Measurements from ENCODE around the gene PTGS2. TPM values are rescaled to one million over a fixed set of nuclear protein-coding genes. Genes with fewer than 3 reads are reported as not detected.

PTGS2 gene
- total and polyA plus RNA-seq, 2 experiments from 2014 or later: 0.11 to 0.17 TPM

DNA sequence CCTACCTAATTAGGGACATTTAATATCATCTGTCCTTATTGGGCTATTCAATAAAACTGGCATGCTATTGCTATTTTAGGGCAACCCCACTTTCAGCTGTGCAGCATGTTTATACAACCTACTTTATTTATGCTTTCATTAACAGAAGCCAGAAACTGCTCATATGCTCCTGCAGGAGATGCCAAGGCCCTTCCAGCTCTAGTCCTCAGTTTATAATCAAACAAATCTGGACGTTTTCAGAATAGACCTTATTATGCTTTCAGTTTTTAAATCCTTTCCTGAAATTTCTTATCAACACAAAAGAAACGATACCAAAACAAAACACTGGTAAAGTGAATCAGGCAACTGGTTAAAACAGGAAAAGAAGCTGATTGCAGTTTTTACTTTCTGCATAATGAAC, 53.2 kb downstream of the PTGS2 start:
- Histone ChIP-seq H2AFZ (no peak overlapping the region), H3K4me2 (no peak overlapping the region), H4K20me1 (replicated peaks; ENCODE audit: insufficient read depth) (no peaks in the 10 kb centered on the region), H3K27me3 (ENCODE audit: insufficient read depth) (no peaks in the 10 kb centered on the region), H3K79me2 (replicated peaks; ENCODE audit: insufficient read depth) (no peaks in the 10 kb centered on the region), H3K9me2 (ENCODE audit: insufficient read depth) (no peaks in the 10 kb centered on the region), H3K4me3 (no peak overlapping the region), H3K36me3 (ENCODE audit: insufficient read depth) (no peaks in the 10 kb centered on the region), H3F3A (replicated peaks; ENCODE audit: low read depth) (no peaks in the 10 kb centered on the region), H3K27ac (ENCODE audit: low read depth) (no peak overlapping the region), H3K4me1 (ENCODE audit: insufficient read depth) (peaks cover 3% of the 10 kb centered on the region; the same call in 1 of the 2 replicates)
- Mint-ChIP-seq H3K27me3 (ENCODE audit: insufficient read depth, low read depth, poor library complexity) (no peaks in the 10 kb centered on the region), H3K27ac (no peak overlapping the region), H3K4me3 (no peak overlapping the region), H3K9me3 (no peaks in the 10 kb centered on the region), H3K36me3 (ENCODE audit: low read depth) (no peaks in the 10 kb centered on the region), H3K4me1 (peaks cover 3% of the 10 kb centered on the region; the same call in 2 of the 3 replicates)
- TF ChIP-seq POLR2AphosphoS5 (IDR thresholded peaks at IDR 0.05; ENCODE audit: low read depth): no peak
- TF ChIP-seq JUNB (IDR thresholded peaks at IDR 0.05; ENCODE audit: unreplicated experiment): no peak
- no peak for ATAC-seq
- DNase-seq (ENCODE audit: low spot score): no peak

DNA sequence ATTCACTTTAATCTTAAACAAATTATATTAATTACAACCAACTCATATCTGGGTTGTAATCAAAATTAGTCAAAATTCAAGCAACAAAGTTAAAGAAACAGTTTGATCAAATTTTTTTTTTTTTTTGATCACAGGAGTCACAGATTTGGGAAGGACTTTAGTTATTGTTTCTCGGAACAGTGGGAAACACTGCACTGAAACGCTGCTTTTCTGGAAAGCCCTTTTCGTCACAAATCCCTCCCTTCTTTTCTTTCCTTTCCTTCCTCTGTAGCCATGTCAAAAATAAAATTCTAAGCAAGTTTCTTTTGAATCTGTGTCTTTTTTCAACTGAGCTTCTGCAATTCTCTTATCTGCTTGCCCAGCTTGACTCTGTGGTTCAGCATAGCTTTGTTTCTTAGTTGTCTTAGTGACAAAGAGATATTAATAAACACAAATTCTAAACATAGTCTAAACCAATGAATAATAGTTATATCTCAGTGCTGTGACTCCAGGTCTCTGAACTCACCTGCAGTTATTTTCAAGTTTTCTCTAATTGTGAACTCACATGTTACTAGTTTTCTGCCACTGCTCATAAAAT, 53.8 kb downstream of the PTGS2 start:
- no peak overlapping the region for H2AFZ ChIP-seq
- no peak for DNase-seq (ENCODE audit: low spot score)
- Mint-ChIP-seq H3K9me3 (no peaks in the 10 kb centered on the region), H3K27ac (no peak overlapping the region), H3K27me3 (ENCODE audit: insufficient read depth, low read depth, poor library complexity) (no peaks in the 10 kb centered on the region), H3K36me3 (ENCODE audit: low read depth) (no peaks in the 10 kb centered on the region), H3K4me1 (peaks cover 3% of the 10 kb centered on the region; the same call in 2 of the 3 replicates), H3K4me3 (no peak overlapping the region)
- no peaks in the 10 kb centered on the region for H3K79me2 ChIP-seq (replicated peaks; ENCODE audit: insufficient read depth)
- H3K9me2 ChIP-seq (ENCODE audit: insufficient read depth): no peaks in the 10 kb centered on the region
- no peak overlapping the region for H3K27ac ChIP-seq (ENCODE audit: low read depth)
- no peak overlapping the region for H3K4me3 ChIP-seq
- no peak for ATAC-seq
- H3K36me3 ChIP-seq (ENCODE audit: insufficient read depth): no peaks in the 10 kb centered on the region
- no peaks in the 10 kb centered on the region for H3F3A ChIP-seq (replicated peaks; ENCODE audit: low read depth)
- no peak overlapping the region for H3K4me2 ChIP-seq
- H3K27me3 ChIP-seq (ENCODE audit: insufficient read depth): no peaks in the 10 kb centered on the region
- no peaks in the 10 kb centered on the region for H3K4me1 ChIP-seq (ENCODE audit: insufficient read depth)
- H4K20me1 ChIP-seq (replicated peaks; ENCODE audit: insufficient read depth): no peaks in the 10 kb centered on the region
- TF ChIP-seq CTCF (conservative IDR thresholded peaks at IDR 0.05; ENCODE audit: low read depth in 2 of 2) (no peak), ZNF331 (CRISPR knock-in tag; IDR thresholded peaks at IDR 0.05; ENCODE audit: low read depth) (no peak), ZNF114 (CRISPR knock-in tag; IDR thresholded peaks at IDR 0.05) (no peak), EZH2 (IDR thresholded peaks at IDR 0.05; ENCODE audit: low read depth, unreplicated experiment) (no peak), CREB1 (CRISPR knock-in tag; IDR thresholded peaks at IDR 0.05; ENCODE audit: low read depth) (no peak), EZH2phosphoT487 (IDR thresholded peaks at IDR 0.05; ENCODE audit: unreplicated experiment) (no peak), STAT1 (IDR thresholded peaks at IDR 0.05; ENCODE audit: unreplicated experiment) (no peak), POLR2AphosphoS5 (IDR thresholded peaks at IDR 0.05; ENCODE audit: low read depth) (no peak), REST (IDR thresholded peaks at IDR 0.05; ENCODE audit: unreplicated experiment) (no peak)
- TF ChIP-seq, protein P1, sequence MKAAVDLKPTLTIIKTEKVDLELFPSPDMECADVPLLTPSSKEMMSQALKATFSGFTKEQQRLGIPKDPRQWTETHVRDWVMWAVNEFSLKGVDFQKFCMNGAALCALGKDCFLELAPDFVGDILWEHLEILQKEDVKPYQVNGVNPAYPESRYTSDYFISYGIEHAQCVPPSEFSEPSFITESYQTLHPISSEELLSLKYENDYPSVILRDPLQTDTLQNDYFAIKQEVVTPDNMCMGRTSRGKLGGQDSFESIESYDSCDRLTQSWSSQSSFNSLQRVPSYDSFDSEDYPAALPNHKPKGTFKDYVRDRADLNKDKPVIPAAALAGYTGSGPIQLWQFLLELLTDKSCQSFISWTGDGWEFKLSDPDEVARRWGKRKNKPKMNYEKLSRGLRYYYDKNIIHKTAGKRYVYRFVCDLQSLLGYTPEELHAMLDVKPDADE (IDR thresholded peaks at IDR 0.05): no peak
